ENCODE data around the gene CAMTA1.
A peak's percentile ranks its signal among the peaks of the same experiment; 100 is the strongest.

CAMTA1 gene

DNA sequence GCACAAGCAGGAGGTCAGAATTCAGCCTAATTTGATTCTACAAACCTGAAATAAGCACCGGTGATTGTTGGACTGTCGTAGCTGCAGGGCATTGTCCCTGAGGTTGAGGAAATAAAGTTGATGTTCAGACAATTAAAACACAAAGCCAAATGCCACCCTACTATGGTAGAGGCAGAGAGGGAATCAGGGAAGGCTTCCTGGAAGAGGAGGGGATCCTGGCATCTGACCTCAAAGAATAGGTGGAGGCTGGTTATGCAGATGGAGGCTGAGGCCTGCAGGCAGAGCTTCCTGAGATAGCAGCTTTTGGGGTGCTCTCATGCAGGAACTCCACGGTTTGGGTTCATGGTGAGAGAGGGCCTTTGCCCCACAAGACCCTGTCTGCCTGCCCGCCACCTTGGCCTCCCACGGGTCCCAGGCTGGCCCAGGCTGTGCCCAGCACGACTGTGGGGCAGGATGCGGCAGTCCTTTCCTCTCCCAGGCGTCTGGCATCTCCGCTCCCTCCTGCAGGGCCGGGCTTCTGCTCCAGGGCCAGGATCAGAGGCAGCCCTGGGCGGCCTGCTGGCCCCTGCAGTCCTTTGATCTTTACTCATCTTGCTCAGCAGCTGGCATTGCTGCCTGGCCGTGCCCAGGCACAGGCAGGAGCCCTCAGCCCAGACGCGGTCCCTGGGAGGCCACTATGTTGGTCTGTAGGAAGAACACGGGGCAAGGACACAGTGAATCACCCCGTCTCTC lies 851.7 kb downstream of the CAMTA1 start:
- no peak for DNase-seq

GRCh38 chr1:7638078-7638477 lies 852.8 kb downstream of the CAMTA1 start:
- no peak for DNase-seq

- DNase-seq: no peak
Observed at GRCh38 chr1:7639435-7640131, 854.3 kb downstream of the CAMTA1 start.

DNA sequence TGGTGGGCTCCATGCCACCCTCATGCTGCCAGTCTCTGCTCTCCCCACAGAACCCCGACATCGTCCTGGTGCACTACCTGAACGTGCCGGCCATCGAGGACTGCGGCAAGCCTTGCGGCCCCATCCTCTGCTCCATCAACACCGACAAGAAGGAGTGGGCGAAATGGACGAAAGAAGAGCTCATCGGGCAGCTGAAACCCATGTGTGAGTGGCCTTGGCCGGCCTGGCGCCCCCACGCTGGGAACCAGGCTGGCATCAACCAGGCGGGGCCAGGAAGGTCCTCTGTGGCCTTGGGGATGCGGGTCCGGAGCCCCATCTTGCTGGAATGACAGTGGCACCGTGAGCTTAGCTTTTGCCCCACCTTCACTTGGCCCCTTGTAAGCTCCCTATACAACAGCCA lies 855.1 kb downstream of the CAMTA1 start:
- DNase-seq: no peak

- DNase-seq: no peak
Observed at GRCh38 chr1:7640920-7641585, 855.8 kb downstream of the CAMTA1 start.

DNA sequence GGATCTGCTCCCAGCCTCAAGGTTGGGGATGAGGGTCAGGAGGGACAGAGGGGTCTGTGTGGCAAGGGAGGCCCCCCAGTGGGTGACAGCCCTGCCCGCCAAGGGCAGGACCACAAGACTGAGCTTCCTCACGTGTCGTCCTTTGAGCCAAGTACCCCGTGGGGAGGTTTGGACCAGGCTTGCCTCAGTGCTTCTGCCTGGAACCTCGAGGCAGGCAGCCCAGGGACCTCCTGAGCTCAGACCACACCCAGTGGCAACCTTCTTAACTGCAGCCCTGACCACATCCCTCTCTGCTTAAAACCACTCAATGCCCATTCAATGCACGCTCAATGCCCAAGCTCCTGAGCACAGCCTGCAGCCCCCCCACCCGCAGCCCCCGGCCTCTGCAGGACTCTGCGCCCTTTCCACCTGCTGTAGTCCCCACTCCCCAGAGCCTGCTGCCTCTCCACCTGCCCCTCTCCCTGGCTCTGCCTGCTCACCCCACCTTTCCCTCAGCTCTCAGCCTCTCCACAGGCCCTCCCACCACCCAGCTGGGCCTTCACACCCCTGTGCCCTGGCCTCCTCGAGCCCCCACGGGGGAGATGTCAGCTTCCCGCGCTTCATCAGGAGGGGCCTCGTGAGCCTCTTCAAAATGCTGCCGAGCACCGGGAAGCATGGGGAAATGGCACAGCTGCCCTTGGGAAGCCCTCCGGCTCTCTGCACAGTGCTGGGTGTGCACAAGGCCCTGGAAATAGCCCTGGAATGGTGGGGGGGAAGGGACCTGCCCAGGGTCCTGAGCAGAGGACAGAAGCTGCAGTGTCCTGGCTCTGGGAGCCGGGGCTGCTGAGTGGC lies 856.5 kb downstream of the CAMTA1 start:
- DNase-seq: no peak

GRCh38 chr1:7642418-7642704 lies 857.1 kb downstream of the CAMTA1 start:
- DNase-seq: no peak

DNA sequence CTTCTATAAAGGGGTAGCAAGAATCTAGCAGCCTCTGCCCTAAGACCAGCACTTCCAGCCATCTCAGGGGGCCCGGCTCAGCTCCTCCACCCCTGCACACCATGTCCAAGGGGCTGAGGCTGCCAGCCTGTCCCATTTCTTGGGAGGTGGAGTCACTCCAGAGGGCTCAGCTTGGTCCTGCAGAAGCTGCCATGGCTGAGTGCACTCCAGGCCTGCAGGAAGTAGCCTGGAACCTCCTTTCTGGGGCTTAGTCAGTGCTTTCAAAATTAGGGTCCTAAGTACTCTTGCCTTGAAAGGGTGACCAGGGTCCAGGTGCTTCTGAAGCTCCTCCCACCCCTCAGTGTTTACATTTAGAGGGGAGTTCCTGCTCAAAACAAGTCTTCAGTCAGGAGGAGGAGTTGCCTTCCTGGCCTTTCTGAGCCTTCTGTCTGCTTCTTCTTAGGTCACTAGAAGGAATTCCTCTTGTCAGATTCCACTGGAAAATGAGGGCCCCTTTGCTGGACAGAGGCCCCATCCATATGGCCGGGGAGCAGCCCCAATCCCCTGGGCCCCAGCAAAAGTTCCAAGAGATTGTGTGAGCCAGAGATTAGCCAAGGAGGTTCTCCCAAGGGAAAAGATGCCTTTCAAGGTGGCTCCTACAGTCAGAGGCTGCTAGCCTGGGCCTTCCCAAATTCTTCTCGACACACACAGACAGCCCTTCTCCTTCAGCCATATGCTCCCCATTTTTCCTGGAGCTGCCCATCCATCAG lies 857.7 kb downstream of the CAMTA1 start:
- DNase-seq: no peak

- DNase-seq: no peak
Observed at GRCh38 chr1:7643530-7643929, 858.3 kb downstream of the CAMTA1 start.

GRCh38 chr1:7644086-7644485 lies 858.8 kb downstream of the CAMTA1 start:
- DNase-seq: no peak

- no peak for DNase-seq
Observed at GRCh38 chr1:7644961-7645750, 859.9 kb downstream of the CAMTA1 start.

DNA sequence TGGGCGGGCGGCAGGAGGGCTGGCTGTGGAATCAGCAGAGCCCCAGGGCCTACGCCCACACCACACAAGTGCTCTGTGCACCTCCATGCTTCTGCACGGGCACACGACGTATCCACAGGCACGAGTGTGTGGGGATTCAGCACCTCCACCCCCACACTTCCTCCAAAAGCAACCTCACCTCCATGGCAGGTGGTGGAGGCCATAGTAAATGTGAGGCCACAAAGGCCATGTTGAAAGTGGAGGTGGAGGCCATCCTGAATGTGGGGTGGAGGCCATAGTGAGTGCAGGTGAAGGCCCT lies 860.4 kb downstream of the CAMTA1 start:
- no peak for DNase-seq

- no peak for DNase-seq
Observed at GRCh38 chr1:7646164-7646563, 860.9 kb downstream of the CAMTA1 start.

DNA sequence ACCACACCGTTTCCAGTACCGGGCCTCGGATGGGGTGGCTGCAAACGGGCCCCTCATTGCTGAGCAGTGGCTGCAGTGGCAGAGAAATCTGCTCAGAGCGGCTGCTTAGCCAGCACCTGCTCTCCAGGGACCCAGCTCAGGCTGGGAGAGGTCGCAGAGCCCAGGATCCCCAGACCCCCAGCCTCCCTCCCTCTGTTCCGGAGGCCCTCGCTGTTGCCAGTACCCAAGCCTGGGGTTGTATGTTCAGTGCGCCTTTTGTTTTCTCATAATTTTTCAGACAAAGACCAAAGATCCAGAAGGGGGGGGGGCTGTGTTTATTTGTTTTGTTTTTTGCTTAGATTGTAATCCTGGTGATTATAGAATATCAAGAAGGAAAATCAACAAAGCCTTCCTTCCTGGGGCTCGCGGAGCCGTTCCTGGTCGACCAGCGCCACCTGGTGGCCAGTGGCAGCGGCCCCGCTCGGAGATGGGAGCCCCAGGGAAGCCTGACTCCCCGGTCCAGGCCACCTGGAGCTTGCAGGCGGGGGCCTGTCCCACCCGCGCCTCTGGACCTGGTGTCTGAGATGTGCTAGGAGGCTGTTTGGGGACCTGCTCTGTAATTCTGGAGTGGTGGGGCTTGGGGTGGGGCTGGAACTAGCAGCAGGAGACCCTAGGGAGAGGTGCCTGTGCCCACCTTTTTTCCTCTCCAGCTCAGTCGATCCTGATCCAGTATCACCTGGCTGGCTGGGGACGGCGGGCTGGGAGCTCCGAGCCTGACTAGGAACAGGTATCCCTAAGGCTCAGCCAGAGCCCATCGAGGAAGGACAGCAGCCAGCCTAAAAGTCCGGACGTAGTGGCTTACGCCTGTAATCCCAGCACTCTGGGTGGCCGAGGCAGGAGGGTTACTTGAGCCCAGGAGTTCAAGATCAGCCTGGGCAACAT lies 862.0 kb downstream of the CAMTA1 start:
- peak; percentile 80 for DNase-seq

- DNase-seq: no peak
Observed at GRCh38 chr1:7648761-7649384, 863.6 kb downstream of the CAMTA1 start.

DNA sequence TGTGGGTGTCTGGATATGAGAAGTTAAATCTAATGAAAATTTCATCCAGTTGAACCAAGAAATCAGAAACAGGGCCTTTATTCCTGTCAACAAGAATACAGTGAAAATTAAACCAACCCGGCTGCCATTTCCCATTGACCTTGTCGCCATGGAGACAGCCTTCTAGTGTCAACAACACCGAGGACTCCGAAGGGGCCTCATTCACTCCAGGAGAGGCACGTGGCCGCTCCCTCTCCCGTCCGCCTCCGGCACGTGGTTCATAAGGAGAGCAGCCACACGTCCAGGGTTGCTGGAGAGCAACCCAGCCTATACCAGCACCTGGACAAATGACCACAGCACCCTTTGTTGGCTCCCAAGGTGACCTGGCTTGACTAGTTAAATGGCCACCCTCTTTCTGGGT lies 865.5 kb downstream of the CAMTA1 start:
- DNase-seq: no peak

GRCh38 chr1:7651203-7651602 lies 865.9 kb downstream of the CAMTA1 start:
- DNase-seq: no peak

GRCh38 chr1:7652061-7652460 lies 866.8 kb downstream of the CAMTA1 start:
- no peak for DNase-seq

- no peak for DNase-seq
Observed at GRCh38 chr1:7652515-7653098, 867.4 kb downstream of the CAMTA1 start.

DNA sequence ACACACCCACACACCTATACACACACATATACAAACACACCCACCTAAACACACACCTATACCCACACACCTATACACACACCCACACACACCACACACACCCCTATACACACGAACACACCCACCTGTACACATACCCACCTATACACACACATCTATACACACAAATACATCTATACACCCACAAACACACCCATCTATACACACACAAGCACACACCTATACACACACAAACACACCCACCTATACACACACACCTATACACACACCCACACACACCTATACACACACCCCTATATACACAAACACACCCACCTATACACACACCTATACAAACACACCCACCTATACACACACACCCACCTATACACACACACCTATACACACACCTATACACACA lies 869.5 kb downstream of the CAMTA1 start:
- DNase-seq: no peak
